ENCODE data around the gene PROB1.
"Not testable (repeated sequence)": the region's sequence is repeated elsewhere in the genome, so short reads cannot be mapped to it uniquely, and the experiment has no call there.

Gene PROB1

GRCh38 chr5:139392324-139392677 lies 2.6 kb downstream of the PROB1 start:
- DNase-seq, result no peak

DNA sequence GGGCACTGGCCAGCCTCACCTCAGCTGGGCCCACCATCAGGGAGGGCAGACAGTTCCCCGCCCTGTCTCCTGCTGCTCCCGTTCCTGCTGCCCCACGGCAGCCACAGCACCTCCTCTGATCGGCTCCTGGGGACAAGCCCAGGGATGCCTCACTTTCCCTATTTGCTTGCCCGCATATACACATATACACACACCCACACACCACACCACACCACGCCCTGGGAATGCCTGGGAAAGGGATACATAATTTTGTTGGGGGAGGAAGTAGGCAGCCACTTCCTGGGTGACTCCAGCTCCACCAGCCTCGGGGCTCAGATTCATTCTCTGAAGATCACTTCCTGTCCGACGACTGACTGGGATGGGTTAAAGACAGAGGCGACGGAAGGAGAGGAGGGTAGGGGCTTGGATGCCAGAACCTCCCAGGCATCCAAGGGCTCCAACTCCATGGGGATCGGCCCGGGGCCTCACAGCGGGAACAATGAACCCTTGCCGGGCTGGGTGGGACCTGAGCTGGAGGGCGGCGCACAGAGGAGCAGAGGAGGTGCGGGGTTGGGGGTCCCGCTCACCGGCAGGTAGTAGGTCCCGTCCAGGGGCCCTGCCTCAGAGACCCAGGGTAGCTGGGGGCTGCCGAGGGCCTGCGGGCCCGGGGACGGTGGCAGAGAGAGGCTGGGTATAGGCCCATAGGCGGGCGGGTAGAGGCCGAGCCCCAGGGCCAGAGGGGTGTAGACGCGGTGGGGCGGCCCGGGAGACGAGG lies 3.2 kb downstream of the PROB1 start:
- DNase-seq, result peak; percentile 16

DNA sequence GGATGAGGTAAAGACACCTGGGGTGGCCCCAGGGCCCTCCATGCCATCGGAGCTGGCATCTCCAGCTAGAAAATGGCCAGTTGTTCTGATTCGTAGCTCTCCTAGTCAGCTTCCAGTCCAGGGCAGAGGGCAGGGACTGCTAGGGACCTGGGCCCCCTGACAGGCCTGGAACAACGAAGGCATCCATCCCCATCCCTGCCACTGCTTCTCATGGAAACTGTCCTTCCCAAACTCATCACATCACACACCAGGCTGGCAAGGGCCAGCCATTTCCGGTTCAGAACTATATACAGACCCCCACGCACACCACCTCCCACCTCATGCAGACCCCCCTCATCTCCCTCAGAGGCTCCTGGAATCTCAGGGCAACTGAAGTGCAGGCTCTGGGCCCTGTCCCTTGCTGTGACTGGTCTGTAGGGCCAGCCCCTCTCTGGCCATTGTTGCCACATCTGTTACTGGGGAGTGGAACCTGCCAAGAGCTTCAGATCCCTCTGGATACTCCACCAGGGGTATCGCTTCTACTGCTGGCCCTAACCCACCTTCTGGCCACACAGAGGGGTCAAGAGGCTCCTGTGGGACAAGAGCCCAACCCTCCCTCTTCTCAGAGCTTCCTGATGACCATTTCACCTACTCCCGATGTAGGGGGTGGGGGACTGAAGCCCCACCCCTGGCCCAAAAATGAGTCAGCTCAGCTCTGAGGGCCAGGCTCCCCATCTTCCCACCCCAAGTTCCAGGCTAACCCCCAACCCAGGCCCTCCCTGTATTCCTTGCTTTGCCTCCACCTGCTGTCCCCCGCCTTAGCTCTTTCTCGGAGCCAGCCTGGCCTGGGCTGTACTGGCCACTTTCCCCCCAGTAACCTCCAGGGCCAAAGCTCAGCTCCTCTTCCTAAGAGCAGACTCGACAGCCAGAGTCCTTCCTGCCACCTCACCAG lies 4.0 kb downstream of the PROB1 start:
- no peak for DNase-seq

DNA sequence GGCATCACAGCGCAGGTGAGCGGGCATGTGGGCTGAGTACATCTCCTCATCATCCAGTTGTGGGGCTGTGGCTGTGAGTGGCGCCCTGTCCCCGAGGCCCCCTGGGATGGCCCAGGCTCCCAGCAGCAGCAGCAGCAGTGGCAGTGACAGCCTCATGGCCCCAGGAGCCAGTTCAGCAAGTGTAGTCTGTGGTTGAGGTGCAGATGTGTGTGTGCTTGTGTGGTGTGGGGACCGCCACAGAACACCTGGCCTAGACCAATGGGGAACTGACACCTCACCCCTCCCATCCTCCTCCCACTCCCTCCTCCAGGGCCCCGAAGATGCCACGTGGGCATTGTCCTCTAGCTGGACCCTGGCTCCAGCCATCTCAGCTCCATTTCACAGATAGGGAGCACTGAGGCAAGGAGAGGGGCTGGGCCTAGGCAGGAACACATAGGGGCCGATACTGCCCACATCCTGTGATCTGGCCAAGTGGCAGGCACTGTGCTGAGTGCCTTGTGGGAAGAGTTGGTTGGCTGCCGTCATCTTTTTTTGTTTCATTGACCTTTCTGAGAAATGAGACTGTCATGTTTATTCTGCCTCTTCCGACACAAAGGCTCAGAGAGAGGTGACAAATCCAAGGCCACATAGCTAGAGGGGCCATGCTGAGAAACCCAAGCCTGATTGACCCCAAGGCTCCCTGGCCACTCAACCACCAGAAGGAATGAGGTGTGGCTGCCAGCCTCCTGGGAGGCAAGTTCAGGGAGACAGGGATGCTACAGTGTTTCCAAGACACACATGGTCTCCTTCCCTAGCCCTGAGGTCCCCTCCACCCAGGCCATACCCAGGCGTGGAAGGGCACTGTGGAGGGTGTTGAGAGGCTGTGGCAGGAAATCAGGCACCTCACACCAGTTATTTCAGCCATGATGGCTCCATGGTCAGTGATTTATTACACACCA lies 4.9 kb downstream of the PROB1 start, which contains the start of gene MZB1:
MZB1 (minus strand) TSS at position 213 of the 938 bp plus-strand sequence; CDS start at position 156, 57 bp downstream.
- DNase-seq, result peak; percentile 81

DNA sequence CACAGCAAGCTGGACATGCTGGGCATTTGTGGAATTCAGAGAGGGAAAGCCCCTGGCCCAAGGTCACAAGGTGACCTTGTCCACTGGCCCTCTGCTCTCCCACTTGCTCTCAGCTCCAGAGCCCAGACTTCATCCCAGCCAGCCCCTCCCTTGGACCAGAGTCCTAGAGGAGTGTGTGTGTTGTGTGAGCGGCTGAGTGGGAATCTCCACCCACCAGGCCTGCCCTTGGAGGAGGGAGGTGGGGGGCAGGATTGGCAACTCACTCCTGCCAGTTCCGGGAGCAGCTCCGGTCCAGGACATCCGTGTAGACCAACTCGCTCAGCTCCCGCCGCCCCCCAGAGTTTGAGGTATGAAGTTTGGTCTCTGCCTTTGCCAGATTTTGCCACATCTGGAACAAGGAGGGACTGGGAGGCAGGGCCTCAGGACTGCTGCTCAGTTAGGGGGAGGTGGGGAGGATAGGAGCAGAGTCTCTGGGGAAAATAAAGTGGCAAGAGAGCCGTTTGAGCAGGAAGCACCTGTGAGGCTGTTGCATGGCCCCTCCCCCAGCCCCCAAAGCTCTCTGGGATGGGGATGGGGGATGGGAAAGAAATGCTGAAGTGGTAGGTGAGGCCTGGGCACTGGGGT lies 6.6 kb downstream of the PROB1 start:
- DNase-seq, result no peak

GRCh38 chr5:139387611-139388197 lies 7.2 kb downstream of the PROB1 start:
- DNase-seq, result no peak

DNA sequence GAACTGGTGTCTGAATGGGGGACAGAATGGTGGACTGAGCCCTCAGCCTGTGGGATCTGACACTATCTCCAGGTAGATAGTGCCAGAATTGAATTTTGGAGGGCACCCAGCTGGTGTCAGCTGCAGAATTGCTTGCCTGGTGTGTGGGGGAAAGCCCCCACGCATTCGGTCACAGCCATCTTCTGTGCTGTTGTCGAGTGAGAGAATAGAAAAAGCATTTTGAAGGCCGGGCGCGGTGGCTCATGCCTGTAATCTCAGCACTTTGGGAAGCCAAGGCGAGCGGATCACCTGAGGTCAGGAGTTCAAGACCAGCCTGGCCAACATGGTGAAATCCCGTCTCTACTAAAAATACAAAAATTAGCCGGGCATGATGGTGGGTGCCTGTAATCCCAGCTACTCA lies 7.9 kb downstream of the PROB1 start:
- DNase-seq, result not testable (repeated sequence)

GRCh38 chr5:139386050-139386438 lies 8.9 kb downstream of the PROB1 start:
- no peak for DNase-seq

- DNase-seq, result peak; percentile 42
These were observed 9.5 kb downstream of the PROB1 start for GRCh38 chr5:139385061-139386049.

DNA sequence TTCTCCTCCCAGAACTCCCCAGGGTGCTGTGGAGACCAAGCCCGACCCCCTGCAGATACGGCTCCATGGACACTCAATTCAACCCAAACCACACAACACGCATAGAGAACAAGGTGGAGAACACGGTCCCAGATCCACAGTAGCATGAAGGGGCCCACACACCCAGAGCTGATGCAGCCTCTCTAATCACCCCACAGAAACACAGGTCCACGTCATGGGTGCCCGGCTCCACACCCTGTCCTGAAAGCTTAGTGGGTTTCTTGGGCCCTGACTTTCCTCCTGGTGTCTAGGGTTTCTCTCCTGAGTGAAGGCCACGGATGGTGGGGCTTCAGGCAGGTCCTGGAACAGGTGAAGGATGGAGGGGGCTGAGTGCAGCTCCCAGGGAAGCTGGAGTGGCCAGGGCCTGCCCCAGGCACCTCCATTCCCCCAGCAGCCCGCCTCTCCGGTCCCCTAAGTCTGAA lies 10.3 kb downstream of the PROB1 start:
- DNase-seq, result no peak

- no peak for DNase-seq
These were observed 10.8 kb downstream of the PROB1 start for GRCh38 chr5:139383993-139384590.

GRCh38 chr5:139383275-139383992 lies 11.5 kb downstream of the PROB1 start, which contains the start of gene SLC23A1:
Gene SLC23A1, minus strand, starts transcription at chr5:139383297. Its CDS starts 44 bp downstream, at chr5:139383253.
- no peak for DNase-seq

DNA sequence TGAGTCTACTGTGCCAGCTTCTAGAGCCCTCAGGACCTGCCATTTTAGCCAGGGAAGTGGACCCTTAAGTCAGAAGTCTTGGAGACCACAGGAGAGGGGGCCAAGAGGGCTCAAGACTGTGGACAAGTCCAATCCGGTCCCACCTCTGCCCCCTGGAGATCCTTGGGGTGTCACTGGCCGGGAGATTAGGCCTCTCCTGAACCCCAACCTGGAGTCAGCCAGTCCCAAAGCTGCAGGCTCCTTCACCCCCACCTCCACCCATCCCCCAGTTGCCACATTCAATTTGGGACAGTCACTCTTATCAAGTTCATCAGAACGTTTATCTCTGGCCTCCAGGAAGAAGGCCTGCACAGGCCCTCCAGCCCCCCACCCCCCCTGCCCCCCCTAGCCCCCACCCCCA lies 12.1 kb downstream of the PROB1 start:
- DNase-seq, result no peak

- DNase-seq, result no peak
These were observed 12.8 kb downstream of the PROB1 start for GRCh38 chr5:139381837-139382761.

- no peak for DNase-seq
These were observed 15.1 kb downstream of the PROB1 start for GRCh38 chr5:139379626-139380449.

GRCh38 chr5:139378941-139379361 lies 16.0 kb downstream of the PROB1 start:
- DNase-seq, result no peak
